HepG2 (cell line): ENCODE measurements around the gene CLDN9. TPM values are rescaled to one million over a fixed set of nuclear protein-coding genes. Genes with fewer than 3 reads are reported as not detected.
A peak's percentile ranks its signal among the peaks of the same experiment; 100 is the strongest.

Source experiments
- HIVEP1 ChIP-seq: sonication (generic); formaldehyde crosslinking; IDR thresholded peaks from 2 replicates; pipeline ENCODE4 v1.4.0; 2020; ENCODE audit warnings: mild to moderate bottlenecking, missing genetic modification reagents
- NFYB ChIP-seq: sonication (generic); formaldehyde crosslinking; IDR thresholded peaks from 2 replicates; pipeline ENCODE4 v1.4.0; 2020; ENCODE audit warnings: missing genetic modification reagents
- NFYC ChIP-seq: IDR thresholded peaks from 2 replicates; pipeline ENCODE4 v1.6.1; 2016; ENCODE audit warnings: missing genetic modification reagents, missing compliant biosample characterization
- RFX5 ChIP-seq: IDR thresholded peaks from 2 replicates; pipeline ENCODE4 v1.6.1; 2011; ENCODE audit warnings: low read depth, low read length, improper control_type of control experiment
- SUZ12 ChIP-seq: fragments of 150-350 bp; IDR thresholded peaks from 2 replicates; pipeline ENCODE4 v1.6.1; 2014; ENCODE audit warnings: low read depth, low read length
- ZNF101 ChIP-seq: sonication (generic); formaldehyde crosslinking; IDR thresholded peaks from 2 replicates; pipeline ENCODE4 v1.4.0; 2020; ENCODE audit warnings: mild to moderate bottlenecking, low read depth, missing genetic modification reagents, borderline replicate concordance
- ZNF160 ChIP-seq: sonication (generic); formaldehyde crosslinking; IDR thresholded peaks from 2 replicates; pipeline ENCODE4 v1.8.0; 2022; ENCODE audit warnings: mild to moderate bottlenecking, inconsistent platforms, missing genetic modification reagents
- ZNF292 ChIP-seq: sonication (generic); formaldehyde crosslinking; IDR thresholded peaks from 2 replicates; pipeline ENCODE4 v1.8.1; 2022; ENCODE audit warnings: mild to moderate bottlenecking, low read depth, missing genetic modification reagents, borderline replicate concordance
- ZNF318 ChIP-seq: sonication (generic); formaldehyde crosslinking; IDR thresholded peaks from 2 replicates; pipeline ENCODE4 v1.4.0; 2020; ENCODE audit warnings: mild to moderate bottlenecking, missing genetic modification reagents
- ZNF407 ChIP-seq: sonication (generic); formaldehyde crosslinking; IDR thresholded peaks from one replicate; pipeline ENCODE4 v1.5.1; 2020; ENCODE audit warnings: mild to moderate bottlenecking, missing genetic modification reagents; ENCODE audit errors: not compliant biosample characterization
- ZNF720 ChIP-seq: sonication (generic); formaldehyde crosslinking; IDR thresholded peaks from 2 replicates; pipeline ENCODE4 v1.4.0; 2020; ENCODE audit warnings: missing genetic modification reagents
- ZNF776 ChIP-seq: sonication (generic); formaldehyde crosslinking; IDR thresholded peaks from 2 replicates; pipeline ENCODE4 v1.4.0; 2020; ENCODE audit warnings: mild to moderate bottlenecking, missing genetic modification reagents
- ZNF777 ChIP-seq: sonication (generic); formaldehyde crosslinking; IDR thresholded peaks from 2 replicates; pipeline ENCODE4 v1.4.0; 2020; ENCODE audit warnings: missing genetic modification reagents
- ZSCAN9 ChIP-seq: IDR thresholded peaks from 2 replicates; pipeline ENCODE4 v1.6.1; 2016; ENCODE audit warnings: borderline replicate concordance
- polyA plus RNA-seq, 8 experiments: library from polyadenylated mRNA; depleted of rRNA in 3 of 8; stranded (reverse) in 7 of 8; unstranded in 1 of 8; fragments of >200 nt; fragmentation: Illumina TruSeq in 4 of 8; extraction: Trizol in 4 of 8; gene quantifications; 2 replicates each; pipeline versions ENCODE4 v1.2.1 to v1.2.3, GENCODE V29; 2011 to 2016; ENCODE audit warnings: low read depth in 4 of 8, missing spikeins in 1 of 8, mixed read lengths in 1 of 8; ENCODE audit not compliant: insufficient read depth in 1 of 8
- total RNA-seq, 5 experiments: library from RNA; depleted of rRNA; stranded (reverse); fragments of >200 nt; fragmentation: Illumina TruSeq; extraction: Trizol; gene quantifications; 2 replicates each; pipeline ENCODE4 v1.2.3, GENCODE V29; 2016; ENCODE audit warnings: low read depth in 1 of 5

CLDN9 gene
- total and polyA plus RNA-seq, 2 of the 13 experiments (the other 11 are each of a cell fraction or from before 2014, with no cell fraction given) = 0.15 to 0.26 TPM

GRCh38 chr16:3022684-3023414, 10.1 kb downstream of the CLDN9 start (continued):
- TF ChIP-seq ZNF318 (CRISPR knock-in tag) (no peak), SUZ12 (no peak), ZNF777 (no peak), ZNF720 (no peak), NFYC (CRISPR knock-in tag) (no peak), HIVEP1 (no peak), ZNF101 (CRISPR knock-in tag) (no peak), ZSCAN9 (CRISPR knock-in tag) (no peak), ZNF407 (CRISPR knock-in tag) (no peak), NFYB (CRISPR knock-in tag) (peak; percentile 6; the same call in 1 of the 2 replicates), RFX5 (no peak), ZNF292 (CRISPR knock-in tag) (no peak), ZNF160 (CRISPR knock-in tag) (0 out of 2 replicates have a peak, but pooled peaks have one; percentile 11), ZNF776 (CRISPR knock-in tag) (no peak)
